Measurements from ENCODE around the gene CARMIL1. TPM values are rescaled to one million over a fixed set of nuclear protein-coding genes. Genes with fewer than 3 reads are reported as not detected.

Gene CARMIL1
- total RNA-seq, 2 donors from 2014 or later, result 11.9 to 13.7 TPM

DNA sequence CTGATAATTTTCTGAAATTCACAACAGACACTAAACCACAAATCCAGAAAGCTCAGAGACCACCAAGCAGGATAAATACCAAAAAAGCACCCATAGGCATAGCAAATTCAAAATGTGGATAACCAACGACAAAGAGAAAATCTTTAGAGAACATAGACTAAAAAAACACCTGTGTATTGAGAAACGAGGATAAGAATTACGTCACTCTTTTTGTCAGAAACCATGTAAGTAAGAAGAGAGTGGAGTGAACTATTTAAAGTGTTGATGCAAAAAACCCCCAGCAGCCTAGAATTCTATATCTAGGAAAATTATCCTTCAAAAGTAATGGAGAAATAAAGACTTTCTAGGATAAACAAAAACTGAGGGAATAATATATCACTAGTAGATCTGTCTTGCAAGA lies 245.9 kb downstream of the CARMIL1 start:
- Histone ChIP-seq H3K9me3 (no peaks in the 10 kb centered on the region), H3K4me3 (no peak overlapping the region), H3K36me3 (replicated peaks in 1 of 2; ENCODE audit: insufficient read depth in 1 of 2, low read depth in 2 of 2) (no peaks in the 10 kb centered on the region), H3K4me1 (no peaks in the 10 kb centered on the region), H3K27me3 (no peaks in the 10 kb centered on the region), H3K27ac (no peak overlapping the region)
- no peak for ATAC-seq
- intact Hi-C loops (cut with DNase I), result no loop called here
- TF ChIP-seq, protein P1, sequence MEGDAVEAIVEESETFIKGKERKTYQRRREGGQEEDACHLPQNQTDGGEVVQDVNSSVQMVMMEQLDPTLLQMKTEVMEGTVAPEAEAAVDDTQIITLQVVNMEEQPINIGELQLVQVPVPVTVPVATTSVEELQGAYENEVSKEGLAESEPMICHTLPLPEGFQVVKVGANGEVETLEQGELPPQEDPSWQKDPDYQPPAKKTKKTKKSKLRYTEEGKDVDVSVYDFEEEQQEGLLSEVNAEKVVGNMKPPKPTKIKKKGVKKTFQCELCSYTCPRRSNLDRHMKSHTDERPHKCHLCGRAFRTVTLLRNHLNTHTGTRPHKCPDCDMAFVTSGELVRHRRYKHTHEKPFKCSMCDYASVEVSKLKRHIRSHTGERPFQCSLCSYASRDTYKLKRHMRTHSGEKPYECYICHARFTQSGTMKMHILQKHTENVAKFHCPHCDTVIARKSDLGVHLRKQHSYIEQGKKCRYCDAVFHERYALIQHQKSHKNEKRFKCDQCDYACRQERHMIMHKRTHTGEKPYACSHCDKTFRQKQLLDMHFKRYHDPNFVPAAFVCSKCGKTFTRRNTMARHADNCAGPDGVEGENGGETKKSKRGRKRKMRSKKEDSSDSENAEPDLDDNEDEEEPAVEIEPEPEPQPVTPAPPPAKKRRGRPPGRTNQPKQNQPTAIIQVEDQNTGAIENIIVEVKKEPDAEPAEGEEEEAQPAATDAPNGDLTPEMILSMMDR (IDR thresholded peaks at IDR 0.05), result no peak
- TF ChIP-seq POLR2A (IDR thresholded peaks at IDR 0.05), result no peak
- WGBS, 2 donors, result 73 to 84% methylated on average over 3 of the region's 3 CpGs
- no peak for DNase-seq

DNA sequence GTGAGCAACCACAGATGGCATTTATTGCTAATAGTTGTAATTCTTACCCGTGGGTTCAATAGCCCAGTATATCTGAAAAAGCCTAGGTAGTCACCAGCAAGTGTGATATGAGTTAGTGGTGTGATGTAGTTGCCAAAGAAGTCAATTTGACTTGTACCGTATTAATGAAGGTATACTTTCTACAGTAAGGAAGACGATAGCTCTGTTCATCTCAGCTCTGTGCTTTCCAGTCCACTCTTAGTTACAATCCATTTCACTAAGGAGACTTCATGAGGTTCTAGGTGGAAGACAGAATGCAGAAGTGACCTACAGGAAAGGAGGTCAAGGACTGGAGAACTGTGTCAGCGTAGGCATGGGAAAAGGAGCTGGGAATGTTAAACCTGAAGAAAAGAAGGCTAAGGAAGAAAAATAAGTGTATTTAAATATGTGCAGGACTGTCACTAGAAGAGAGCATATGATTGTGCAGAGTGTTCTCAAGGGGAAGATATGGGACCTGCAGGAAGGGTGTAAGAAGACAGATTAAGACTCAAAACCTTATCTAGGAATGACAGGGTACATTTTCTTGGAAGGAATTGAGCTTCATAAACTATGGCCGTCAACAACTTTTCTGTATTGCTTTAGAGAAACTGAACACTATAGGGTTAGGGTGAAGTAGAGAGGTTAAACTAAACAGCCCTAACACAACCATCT lies 255.9 kb downstream of the CARMIL1 start:
- WGBS, 2 donors, result 95 to 96% methylated on average over 5 of the region's 5 CpGs
- Histone ChIP-seq H3K4me1 (no peaks in the 10 kb centered on the region), H3K27ac (no peak overlapping the region)

DNA sequence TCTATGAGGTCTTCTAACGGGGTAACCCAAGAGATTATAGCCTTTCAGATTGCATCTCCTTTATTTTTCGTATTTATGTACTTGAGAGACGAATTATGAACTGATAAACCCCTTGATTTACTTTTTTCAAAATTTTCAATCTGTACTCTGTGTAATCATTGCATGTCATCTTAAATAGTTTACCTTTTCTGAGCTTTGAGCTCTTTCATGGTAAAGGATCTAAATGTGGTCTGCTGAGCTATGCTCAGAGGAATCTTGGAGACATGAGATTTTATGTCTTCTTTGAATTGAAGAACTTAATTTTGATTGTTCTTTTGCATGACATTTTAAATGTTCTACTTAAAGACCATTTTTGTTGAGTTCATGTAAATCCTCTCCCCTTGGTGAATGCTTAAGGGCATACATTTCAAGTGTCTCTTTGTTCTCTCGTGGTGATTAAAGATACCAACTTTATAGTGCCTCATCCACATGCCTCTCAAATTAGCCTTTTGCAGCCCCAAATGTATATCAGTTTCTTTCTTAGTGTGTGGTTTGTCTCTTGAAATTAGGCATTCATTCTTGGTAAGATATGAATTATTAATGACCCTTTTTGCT lies 256.6 kb downstream of the CARMIL1 start:
- no peaks in the 10 kb centered on the region for H3K36me3 ChIP-seq (replicated peaks in 1 of 2; ENCODE audit: insufficient read depth in 1 of 2, low read depth in 2 of 2)
- ATAC-seq (no peak), DNase-seq (no peak)
- H3K27ac ChIP-seq, result no peak overlapping the region
- no peaks in the 10 kb centered on the region for H3K4me1 ChIP-seq
- intact Hi-C loops (cut with DNase I), result no loop called here
- TF ChIP-seq, protein P1 (IDR thresholded peaks at IDR 0.05), result no peak
- no peak for TF ChIP-seq POLR2A (IDR thresholded peaks at IDR 0.05)
- H3K27me3 ChIP-seq, result no peaks in the 10 kb centered on the region
- no peaks in the 10 kb centered on the region for H3K9me3 ChIP-seq
- WGBS, 2 donors, result 89 to 91% methylated on average over 4 of the region's 4 CpGs
- H3K4me3 ChIP-seq, result no peak overlapping the region

More for the DNA sequence above, 255.9 kb downstream of the CARMIL1 start:
- H3K27me3 ChIP-seq, result no peaks in the 10 kb centered on the region
- ATAC-seq (no peak), DNase-seq (no peak)
- no peaks in the 10 kb centered on the region for H3K36me3 ChIP-seq (replicated peaks in 1 of 2; ENCODE audit: insufficient read depth in 1 of 2, low read depth in 2 of 2)
- intact Hi-C loops (cut with DNase I), result no loop called here
- TF ChIP-seq POLR2A (IDR thresholded peaks at IDR 0.05), result no peak
- TF ChIP-seq, protein P1 (IDR thresholded peaks at IDR 0.05), result no peak
- no peak overlapping the region for H3K4me3 ChIP-seq
- H3K9me3 ChIP-seq, result no peaks in the 10 kb centered on the region

DNA sequence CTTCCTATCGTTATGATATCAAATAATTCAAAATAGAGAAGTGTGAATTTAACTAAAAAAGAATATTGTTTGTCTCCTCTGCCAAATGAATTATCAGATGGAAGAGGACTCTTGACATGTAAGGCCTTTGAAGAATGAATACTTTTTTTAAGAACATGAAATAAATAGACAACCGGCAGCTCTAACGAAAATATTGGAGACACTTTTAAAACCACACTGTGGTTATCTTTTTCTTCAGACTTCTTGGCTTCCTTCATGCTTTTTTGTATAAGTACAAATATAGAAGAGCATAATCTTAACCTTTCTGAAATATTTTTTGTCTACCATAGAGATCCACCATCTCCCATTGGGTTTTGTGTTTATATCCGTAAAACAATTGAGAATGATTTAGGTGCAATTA lies 257.6 kb downstream of the CARMIL1 start:
- Histone ChIP-seq H3K27ac (no peak overlapping the region), H3K9me3 (no peaks in the 10 kb centered on the region), H3K4me3 (no peak overlapping the region), H3K4me1 (no peaks in the 10 kb centered on the region), H3K27me3 (no peaks in the 10 kb centered on the region), H3K36me3 (replicated peaks in 1 of 2; ENCODE audit: insufficient read depth in 1 of 2, low read depth in 2 of 2) (no peaks in the 10 kb centered on the region)
- 65 to 72% methylated on average over 4 of the region's 4 CpGs for WGBS, 2 donors
- TF ChIP-seq, protein P1 (IDR thresholded peaks at IDR 0.05), result no peak
- TF ChIP-seq POLR2A (IDR thresholded peaks at IDR 0.05), result no peak
- ATAC-seq (no peak), DNase-seq (no peak)
- intact Hi-C loops (cut with DNase I), result no loop called here
